Common myeloid progenitor, CD34-positive (primary cell): Measurements from ENCODE around the gene RNASEL.

ENCODE experiments used
- CTCF ChIA-PET: fragments of 350-600 bp; sonication (Branson Sonifier 250); formaldehyde crosslinking; loops from one replicate; lab custom pipeline; 2021; ENCODE audit warnings: antibody characterized with exemption; lab: Charles Lee
- POLR2A ChIA-PET: fragments of 350-600 bp; sonication (Branson Sonifier 250); formaldehyde crosslinking; loops from one replicate; lab custom pipeline; 2021; ENCODE audit warnings: antibody characterized with exemption; lab: Charles Lee
- DNase-seq, 3 donors: peaks; one replicate each; pipeline versions ENCODE4 v3.0.0 to v3.0.0-alpha.2; 2013
- H3K27ac ChIP-seq, 2 experiments: 1 replicate in 1 of 2; 2 replicates in 1 of 2; pipeline ENCODE4 v1.7.0; 2013; ENCODE audit warnings: inconsistent platforms in 2 of 2, low read length in 2 of 2, mild to moderate bottlenecking in 2 of 2, low read depth in 1 of 2, moderate library complexity in 1 of 2; ENCODE audit not compliant: severe bottlenecking in 2 of 2, insufficient read depth in 1 of 2, poor library complexity in 1 of 2
- H3K27me3 ChIP-seq, 5 experiments: replicated peaks in 2 of 5; 1 replicate in 3 of 5; 2 replicates in 2 of 5; pipeline versions ENCODE4 v1.6.1 to v1.7.0; 2013; ENCODE audit warnings: low read length in 4 of 5, mild to moderate bottlenecking in 2 of 5, moderate library complexity in 2 of 5, inconsistent platforms in 1 of 5; ENCODE audit not compliant: insufficient read depth in 5 of 5, control insufficient read depth in 4 of 5
- H3K36me3 ChIP-seq, 4 experiments: 1 replicate in 2 of 4; 2 replicates in 2 of 4; pipeline versions ENCODE4 v1.6.1 to v1.7.0; 2013; ENCODE audit warnings: low read length in 3 of 4, control low read depth in 1 of 4, mild to moderate bottlenecking in 1 of 4; ENCODE audit not compliant: control insufficient read depth in 4 of 4, insufficient read depth in 4 of 4
- H3K4me1 ChIP-seq, 4 experiments: 1 replicate in 3 of 4; 2 replicates in 1 of 4; pipeline versions ENCODE4 v1.6.1 to v1.7.1; 2013; ENCODE audit warnings: low read length in 3 of 4, mild to moderate bottlenecking in 3 of 4, control low read depth in 1 of 4, inconsistent platforms in 1 of 4, moderate library complexity in 1 of 4; ENCODE audit not compliant: control insufficient read depth in 4 of 4, insufficient read depth in 4 of 4; ENCODE audit errors: control extremely low read depth in 1 of 4
- H3K4me3 ChIP-seq, 7 experiments: 1 replicate in 4 of 7; 2 replicates in 3 of 7; pipeline versions ENCODE4 v1.5.1 to v1.7.0; 2013; ENCODE audit warnings: mild to moderate bottlenecking in 7 of 7, low read length in 6 of 7, moderate library complexity in 6 of 7, inconsistent platforms in 2 of 7, low read depth in 2 of 7, control low read depth in 1 of 7; ENCODE audit not compliant: insufficient read depth in 4 of 7, control insufficient read depth in 1 of 7; ENCODE audit errors: extremely low read depth in 1 of 7
- H3K9me3 ChIP-seq, 5 experiments: 1 replicate in 4 of 5; 2 replicates in 1 of 5; pipeline versions ENCODE4 v1.6.1 to v1.7.1; 2013; ENCODE audit warnings: low read length in 4 of 5, mild to moderate bottlenecking in 2 of 5, inconsistent platforms in 1 of 5, low read depth in 1 of 5, moderate library complexity in 1 of 5; ENCODE audit not compliant: control insufficient read depth in 4 of 5, insufficient read depth in 2 of 5; ENCODE audit errors: control extremely low read depth in 1 of 5
- WGBS: methylation state at CpG from one replicate; pipeline ENCODE4 v1.1.5; 2013; ENCODE audit not compliant: insufficient coverage; 5-methylcytosine and 5-hydroxymethylcytosine counted together

RNASEL gene

DNA sequence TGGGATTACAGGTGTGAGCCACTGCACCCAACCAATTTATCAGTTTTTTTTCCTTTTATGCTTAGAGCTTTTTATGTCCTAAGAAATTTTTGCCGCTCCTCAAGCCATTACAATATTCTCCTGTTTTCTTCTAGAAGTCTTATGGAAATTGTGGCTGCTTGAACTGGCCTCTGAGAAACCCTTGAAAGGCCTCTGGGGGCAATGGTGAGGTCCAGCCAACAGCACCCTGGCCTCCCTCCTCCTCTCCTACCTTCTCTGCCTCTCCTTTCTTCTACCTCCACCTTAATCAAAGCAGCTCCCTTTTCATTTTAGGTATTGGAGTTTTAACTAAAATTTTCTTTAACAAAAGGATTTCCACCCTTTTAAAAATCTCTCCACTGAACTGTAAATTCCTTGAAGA, 39.6 kb upstream of the RNASEL start:
- ChIA-PET CTCF (interaction anchor here (0.7 to 2.4 kb wide), 7 partner anchors 8 to 25 kb away, joined by 3 to 12 read pairs (median 4); no protein-coding TSS in a partner anchor), POLR2A (interaction anchor here (1.9 kb wide), 1 partner anchor 12 kb away, joined by 9 read pairs; no protein-coding TSS in a partner anchor)
- Histone ChIP-seq H3K27me3 (no peaks in the 10 kb centered on the region), H3K36me3 (no peaks in the 10 kb centered on the region), H3K9me3 (no peaks in the 10 kb centered on the region), H3K4me3 (no peak overlapping the region), H3K4me1 (peaks cover 0 to 27% (median 12%) of the 10 kb centered on the region in 4 experiments), H3K27ac (no peak overlapping the region)
- no peak for DNase-seq
- no CpG with 5 or more reads among the region's 1 CpG for WGBS

DNA sequence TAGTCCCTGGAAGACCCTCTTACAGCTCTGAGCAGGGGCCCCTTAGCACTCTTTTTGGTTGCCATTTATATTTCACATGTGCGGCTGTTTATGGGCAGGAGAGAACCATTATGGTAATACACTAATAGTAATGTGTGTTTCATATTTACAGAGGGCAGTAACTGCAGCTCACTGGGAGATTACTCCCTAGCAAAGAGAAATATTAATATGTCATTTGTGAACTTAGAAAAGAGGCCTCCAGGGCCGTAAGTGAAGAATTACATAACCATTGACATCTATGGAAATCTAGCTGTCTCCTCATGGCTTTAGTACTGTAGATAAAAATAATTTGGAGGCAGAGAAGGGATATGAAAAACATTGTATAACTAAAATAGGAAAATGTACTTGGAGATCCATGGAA, 38.6 kb upstream of the RNASEL start:
- Histone ChIP-seq H3K27me3 (no peaks in the 10 kb centered on the region), H3K9me3 (no peaks in the 10 kb centered on the region), H3K36me3 (no peaks in the 10 kb centered on the region), H3K4me3 (no peak overlapping the region), H3K4me1 (peaks cover 0 to 33% (median 12%) of the 10 kb centered on the region in 4 experiments), H3K27ac (no peak overlapping the region)
- 100% methylated on average over 1 of the region's 2 CpGs for WGBS
- POLR2A ChIA-PET, result interaction anchor here (0.6 to 1.2 kb wide), 2 partner anchors 11 to 130 kb away, joined by 3 to 4 read pairs; no protein-coding TSS in a partner anchor
- CTCF ChIA-PET, result interaction anchor here (0.8 to 2.0 kb wide), 3 partner anchors 11 to 31 kb away, joined by 3 to 6 read pairs (median 3); no protein-coding TSS in a partner anchor
- DNase-seq, result no peak

- H3K27me3 ChIP-seq, result no peaks in the 10 kb centered on the region
- no peak for DNase-seq
- no peak overlapping the region for H3K4me3 ChIP-seq
- ChIA-PET CTCF (interaction anchor here (1.4 to 2.0 kb wide), 3 partner anchors 10 to 30 kb away, joined by 3 to 6 read pairs (median 3); no protein-coding TSS in a partner anchor), POLR2A (interaction anchor here (1.2 kb wide), 1 partner anchor 10 kb away, joined by 4 read pairs; no protein-coding TSS in a partner anchor)
- 100% methylated on average over 1 of the region's 1 CpG for WGBS
- no peaks in the 10 kb centered on the region for H3K9me3 ChIP-seq
- H3K27ac ChIP-seq, result no peak overlapping the region
- H3K36me3 ChIP-seq, result no peaks in the 10 kb centered on the region
- H3K4me1 ChIP-seq, result peaks cover 0 to 31% (median 12%) of the 10 kb centered on the region in 4 experiments
Measured at GRCh38 chr1:182626527-182626926, 37.5 kb upstream of the RNASEL start.

DNA sequence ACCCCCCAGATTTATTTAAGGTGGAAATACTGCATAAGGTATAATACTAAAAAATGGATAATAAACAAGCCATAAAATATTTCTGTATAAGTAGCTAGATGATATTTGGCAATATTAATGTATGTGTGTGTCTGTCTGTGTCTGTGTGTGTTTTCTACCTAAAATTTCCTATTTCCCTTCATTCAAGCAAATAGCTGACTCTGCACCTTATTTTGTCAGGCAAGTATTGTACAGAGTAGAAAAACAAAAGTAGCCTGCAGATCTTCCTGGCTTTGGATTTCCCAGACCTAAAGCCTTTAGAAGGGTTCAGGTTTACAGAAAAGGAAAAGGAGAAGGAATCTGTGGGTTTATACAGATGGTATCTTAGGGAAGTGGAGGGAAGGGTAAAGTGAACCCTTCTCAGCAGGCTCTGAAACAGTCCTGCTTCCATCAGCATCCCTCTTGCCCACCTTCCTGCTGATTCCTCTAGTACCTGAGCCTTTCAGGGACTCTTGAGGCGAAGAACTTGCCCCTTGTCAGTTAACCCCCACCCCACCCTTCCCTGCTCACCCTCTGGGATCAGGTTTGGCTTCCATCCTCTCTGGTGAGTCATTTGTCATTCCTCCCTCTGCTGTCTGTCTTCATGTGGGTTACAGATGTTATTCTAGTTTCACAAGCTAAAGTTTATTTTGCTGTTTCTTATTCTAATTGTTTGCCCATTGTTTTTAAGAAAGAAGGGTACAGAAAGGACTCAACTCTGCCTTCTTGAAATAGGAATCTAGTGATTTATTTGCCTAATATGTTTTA, 36.9 kb upstream of the RNASEL start:
- POLR2A ChIA-PET, result no interaction called here

GRCh38 chr1:182625024-182625423, 36.0 kb upstream of the RNASEL start:
- Histone ChIP-seq H3K9me3 (peaks cover 0 to 5% (median 0%) of the 10 kb centered on the region in 5 experiments), H3K4me1 (peaks cover 0 to 25% (median 10%) of the 10 kb centered on the region in 4 experiments), H3K4me3 (no peak overlapping the region), H3K27me3 (no peaks in the 10 kb centered on the region), H3K27ac (no peak overlapping the region), H3K36me3 (no peaks in the 10 kb centered on the region)
- ChIA-PET CTCF (interaction anchor here (0.7 kb wide), 1 partner anchor 17 kb away, joined by 3 read pairs; no protein-coding TSS in a partner anchor), POLR2A (no interaction called here)
- DNase-seq, result no peak
- 100% methylated on average over 1 of the region's 3 CpGs for WGBS

More for the DNA sequence above, 36.9 kb upstream of the RNASEL start:
- DNase-seq, result no peak
- H3K4me3 ChIP-seq, result no peak overlapping the region
- peaks cover 0 to 31% (median 12%) of the 10 kb centered on the region in 4 experiments for H3K4me1 ChIP-seq
- CTCF ChIA-PET, result interaction anchor here (1.4 kb wide), 1 partner anchor 11 kb away, joined by 3 read pairs; no protein-coding TSS in a partner anchor
- H3K36me3 ChIP-seq, result no peaks in the 10 kb centered on the region
- peaks cover 0 to 4% (median 0%) of the 10 kb centered on the region in 5 experiments for H3K9me3 ChIP-seq
- H3K27ac ChIP-seq, result no peak overlapping the region
- no CpG with 5 or more reads among the region's 1 CpG for WGBS
- H3K27me3 ChIP-seq, result no peaks in the 10 kb centered on the region

GRCh38 chr1:182624577-182624976, 35.5 kb upstream of the RNASEL start:
- DNase-seq, result no peak
- 0% methylated on average over 1 of the region's 1 CpG for WGBS
- POLR2A ChIA-PET, result no interaction called here

More at GRCh38 chr1:182624577-182624976, 35.5 kb upstream of the RNASEL start:
- Histone ChIP-seq H3K4me3 (no peak overlapping the region), H3K9me3 (peaks cover 0 to 5% (median 0%) of the 10 kb centered on the region in 5 experiments), H3K4me1 (peaks cover 0 to 21% (median 6%) of the 10 kb centered on the region in 4 experiments), H3K36me3 (no peaks in the 10 kb centered on the region), H3K27me3 (no peaks in the 10 kb centered on the region), H3K27ac (no peak overlapping the region)
- CTCF ChIA-PET, result interaction anchor here (0.7 to 1.6 kb wide), 2 partner anchors 12 to 16 kb away, joined by 3 read pairs; no protein-coding TSS in a partner anchor
